GM23338 (cell line): Measurements from ENCODE around the gene LRIG1. TPM values are rescaled to one million over a fixed set of nuclear protein-coding genes. Genes with fewer than 3 reads are reported as not detected.

Experiments used
- ATAC-seq: fragments of 200-7000 bp; cut with Tn5 transposase; 3 replicates; pipeline ENCODE4 v1.9.1; 2020
- DNase-seq: peaks from one replicate; pipeline ENCODE4 v3.0.0-alpha.2; 2015; ENCODE audit warnings: low spot score
- H2AFZ ChIP-seq: fragments of 200-600 bp; sonication (generic); 2 replicates; pipeline ENCODE4 v1.8.0; 2016; ENCODE audit warnings: antibody characterized with exemption, mild to moderate bottlenecking, moderate library complexity
- H3F3A ChIP-seq: fragments of 200-600 bp; sonication (generic); replicated peaks from 2 replicates; pipeline ENCODE4 v1.8.0; 2017; ENCODE audit warnings: antibody characterized with exemption, mixed run types, low read depth
- H3K27ac ChIP-seq: fragments of 200-600 bp; sonication (generic); 2 replicates; pipeline ENCODE4 v1.6.1; 2016; ENCODE audit warnings: low read depth
- H3K27me3 ChIP-seq: fragments of 200-600 bp; sonication (generic); 2 replicates; pipeline ENCODE4 v1.8.0; 2016; ENCODE audit warnings: mild to moderate bottlenecking, mixed run types, moderate library complexity; ENCODE audit not compliant: insufficient read depth
- H3K36me3 ChIP-seq: fragments of 200-600 bp; sonication (generic); 2 replicates; pipeline ENCODE4 v1.8.0; 2016; ENCODE audit warnings: mild to moderate bottlenecking; ENCODE audit not compliant: insufficient read depth
- H3K4me1 ChIP-seq: fragments of 200-600 bp; sonication (generic); 2 replicates; pipeline ENCODE4 v1.8.0; 2016; ENCODE audit warnings: mild to moderate bottlenecking, moderate library complexity; ENCODE audit not compliant: insufficient read depth
- H3K4me2 ChIP-seq: fragments of 200-600 bp; sonication (generic); 2 replicates; pipeline ENCODE4 v1.7.1; 2017; ENCODE audit warnings: mixed run types
- H3K4me3 ChIP-seq: fragments of 200-600 bp; sonication (generic); 2 replicates; pipeline ENCODE4 v1.6.1; 2016; ENCODE audit warnings: mixed run types
- H3K79me2 ChIP-seq: fragments of 200-600 bp; sonication (generic); replicated peaks from 2 replicates; pipeline ENCODE4 v1.8.0; 2017; ENCODE audit warnings: mild to moderate bottlenecking; ENCODE audit not compliant: insufficient read depth
- H3K9me2 ChIP-seq: fragments of 200-600 bp; sonication (generic); 2 replicates; pipeline ENCODE4 v1.8.0; 2017; ENCODE audit not compliant: insufficient read depth
- H4K20me1 ChIP-seq: fragments of 200-600 bp; sonication (generic); replicated peaks from 2 replicates; pipeline ENCODE4 v1.8.0; 2017; ENCODE audit warnings: mild to moderate bottlenecking; ENCODE audit not compliant: insufficient read depth
- H3K27ac Mint-ChIP-seq: 2 replicates; pipeline ENCODE4 v1.8.0; 2020; ENCODE audit warnings: inconsistent platforms, mild to moderate bottlenecking, moderate library complexity, mixed read lengths
- H3K27me3 Mint-ChIP-seq: 3 replicates; pipeline ENCODE4 v1.8.0; 2022; ENCODE audit warnings: low read depth, mild to moderate bottlenecking, moderate library complexity, mixed read lengths, inconsistent platforms; ENCODE audit not compliant: insufficient read depth, poor library complexity
- H3K36me3 Mint-ChIP-seq: 3 replicates; pipeline ENCODE4 v1.8.0; 2021; ENCODE audit warnings: low read depth, mild to moderate bottlenecking, inconsistent platforms, moderate library complexity, mixed read lengths
- H3K4me1 Mint-ChIP-seq: 3 replicates; pipeline ENCODE4 v1.8.0; 2020; ENCODE audit warnings: mild to moderate bottlenecking, inconsistent platforms, mixed read lengths
- H3K4me3 Mint-ChIP-seq: 3 replicates; pipeline ENCODE4 v1.8.0; 2021; ENCODE audit warnings: moderate library complexity, mild to moderate bottlenecking, inconsistent platforms, mixed read lengths
- H3K9me3 Mint-ChIP-seq: 3 replicates; pipeline ENCODE4 v1.8.0; 2020; ENCODE audit warnings: moderate library complexity, mild to moderate bottlenecking, inconsistent platforms, mixed read lengths
- EZH2 ChIP-seq: fragments of 200-600 bp; sonication (generic); IDR thresholded peaks from one replicate; pipeline ENCODE4 v1.8.0; 2017; ENCODE audit warnings: antibody characterized with exemption, mild to moderate bottlenecking, low read depth; ENCODE audit not compliant: unreplicated experiment
- JUNB ChIP-seq: IDR thresholded peaks from one replicate; pipeline ENCODE4 v1.6.1; 2016; ENCODE audit warnings: antibody characterized with exemption; ENCODE audit not compliant: unreplicated experiment
- STAT1 ChIP-seq: IDR thresholded peaks from one replicate; pipeline ENCODE4 v1.6.1; 2016; ENCODE audit warnings: antibody characterized with exemption; ENCODE audit not compliant: unreplicated experiment
- ZNF114 ChIP-seq: fragments of 250-450 bp; sonication (Bioruptor Pico); IDR thresholded peaks from 2 replicates; pipeline ENCODE4 v1.5.0; 2020; ENCODE audit warnings: mild to moderate bottlenecking, moderate library complexity
- ZNF331 ChIP-seq: fragments of 250-450 bp; sonication (Bioruptor Pico); IDR thresholded peaks from 2 replicates; pipeline ENCODE4 v1.5.0; 2020; ENCODE audit warnings: low read depth, mild to moderate bottlenecking, moderate library complexity
- polyA plus RNA-seq: library from polyadenylated mRNA; unstranded; fragments of >200 nt; fragmentation: Nextera tagmentation; extraction: Ambion mirVana; gene quantifications from 2 replicates; pipeline ENCODE4 v1.2.1, GENCODE V29; 2016
- total RNA-seq: library from RNA; depleted of rRNA; stranded (reverse); fragments of >200 nt; shearing (Covaris generic); gene quantifications from 2 replicates; pipeline ENCODE4 v1.2.3, GENCODE V29; 2014
- TF ChIP-seq, protein P1 (sequence below): IDR thresholded peaks from 2 replicates; pipeline ENCODE4 v1.6.1; 2016; ENCODE audit warnings: antibody characterized with exemption
- TF ChIP-seq, protein P2 (sequence below): fragments of 250-450 bp; sonication (Bioruptor Pico); IDR thresholded peaks from 2 replicates; pipeline ENCODE4 v1.5.0; 2020; ENCODE audit warnings: mild to moderate bottlenecking, moderate library complexity

The LRIG1 gene
- total and polyA plus RNA-seq, 2 experiments from 2014 or later, result 40.0 to 134 TPM

DNA sequence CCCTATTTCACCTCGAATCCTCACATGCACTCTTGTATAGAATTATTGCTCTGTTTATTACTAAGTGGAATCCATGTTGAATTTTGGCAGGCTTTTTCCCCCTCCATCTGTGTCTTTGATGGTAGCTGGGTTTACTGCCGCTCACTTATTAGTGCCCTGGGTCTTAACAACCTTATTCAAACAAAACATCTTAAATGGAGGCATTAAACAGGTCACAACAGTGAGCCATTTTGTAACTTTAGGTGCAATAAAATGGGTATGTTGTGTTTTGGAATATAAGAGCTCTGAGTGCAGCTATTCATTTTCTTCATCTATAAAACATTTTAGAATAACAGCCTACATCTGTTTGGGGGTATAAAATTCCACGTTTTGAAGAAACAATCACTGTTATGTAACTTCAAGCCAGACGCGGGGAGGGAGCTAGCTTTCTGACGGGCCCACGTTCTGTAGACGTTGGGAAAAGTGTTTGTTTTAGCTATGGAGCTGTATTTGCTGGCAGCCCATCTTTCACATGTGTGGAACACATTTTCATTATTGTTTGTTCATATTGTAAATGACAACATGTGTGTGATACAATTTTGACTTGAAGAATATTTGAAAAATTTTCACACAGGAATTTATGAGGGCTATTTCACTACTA, 158.0 kb downstream of the LRIG1 start:
- H3K4me3 ChIP-seq, result no peak overlapping the region
- no peaks in the 10 kb centered on the region for H3K36me3 ChIP-seq
- TF ChIP-seq ZNF114, result no peak
- TF ChIP-seq STAT1, result no peak
- TF ChIP-seq, protein P1, sequence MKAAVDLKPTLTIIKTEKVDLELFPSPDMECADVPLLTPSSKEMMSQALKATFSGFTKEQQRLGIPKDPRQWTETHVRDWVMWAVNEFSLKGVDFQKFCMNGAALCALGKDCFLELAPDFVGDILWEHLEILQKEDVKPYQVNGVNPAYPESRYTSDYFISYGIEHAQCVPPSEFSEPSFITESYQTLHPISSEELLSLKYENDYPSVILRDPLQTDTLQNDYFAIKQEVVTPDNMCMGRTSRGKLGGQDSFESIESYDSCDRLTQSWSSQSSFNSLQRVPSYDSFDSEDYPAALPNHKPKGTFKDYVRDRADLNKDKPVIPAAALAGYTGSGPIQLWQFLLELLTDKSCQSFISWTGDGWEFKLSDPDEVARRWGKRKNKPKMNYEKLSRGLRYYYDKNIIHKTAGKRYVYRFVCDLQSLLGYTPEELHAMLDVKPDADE, result no peak
- TF ChIP-seq EZH2, result no peak
- no peak for TF ChIP-seq ZNF331 (CRISPR knock-in tag)
- TF ChIP-seq JUNB, result no peak
- TF ChIP-seq, protein P2, sequence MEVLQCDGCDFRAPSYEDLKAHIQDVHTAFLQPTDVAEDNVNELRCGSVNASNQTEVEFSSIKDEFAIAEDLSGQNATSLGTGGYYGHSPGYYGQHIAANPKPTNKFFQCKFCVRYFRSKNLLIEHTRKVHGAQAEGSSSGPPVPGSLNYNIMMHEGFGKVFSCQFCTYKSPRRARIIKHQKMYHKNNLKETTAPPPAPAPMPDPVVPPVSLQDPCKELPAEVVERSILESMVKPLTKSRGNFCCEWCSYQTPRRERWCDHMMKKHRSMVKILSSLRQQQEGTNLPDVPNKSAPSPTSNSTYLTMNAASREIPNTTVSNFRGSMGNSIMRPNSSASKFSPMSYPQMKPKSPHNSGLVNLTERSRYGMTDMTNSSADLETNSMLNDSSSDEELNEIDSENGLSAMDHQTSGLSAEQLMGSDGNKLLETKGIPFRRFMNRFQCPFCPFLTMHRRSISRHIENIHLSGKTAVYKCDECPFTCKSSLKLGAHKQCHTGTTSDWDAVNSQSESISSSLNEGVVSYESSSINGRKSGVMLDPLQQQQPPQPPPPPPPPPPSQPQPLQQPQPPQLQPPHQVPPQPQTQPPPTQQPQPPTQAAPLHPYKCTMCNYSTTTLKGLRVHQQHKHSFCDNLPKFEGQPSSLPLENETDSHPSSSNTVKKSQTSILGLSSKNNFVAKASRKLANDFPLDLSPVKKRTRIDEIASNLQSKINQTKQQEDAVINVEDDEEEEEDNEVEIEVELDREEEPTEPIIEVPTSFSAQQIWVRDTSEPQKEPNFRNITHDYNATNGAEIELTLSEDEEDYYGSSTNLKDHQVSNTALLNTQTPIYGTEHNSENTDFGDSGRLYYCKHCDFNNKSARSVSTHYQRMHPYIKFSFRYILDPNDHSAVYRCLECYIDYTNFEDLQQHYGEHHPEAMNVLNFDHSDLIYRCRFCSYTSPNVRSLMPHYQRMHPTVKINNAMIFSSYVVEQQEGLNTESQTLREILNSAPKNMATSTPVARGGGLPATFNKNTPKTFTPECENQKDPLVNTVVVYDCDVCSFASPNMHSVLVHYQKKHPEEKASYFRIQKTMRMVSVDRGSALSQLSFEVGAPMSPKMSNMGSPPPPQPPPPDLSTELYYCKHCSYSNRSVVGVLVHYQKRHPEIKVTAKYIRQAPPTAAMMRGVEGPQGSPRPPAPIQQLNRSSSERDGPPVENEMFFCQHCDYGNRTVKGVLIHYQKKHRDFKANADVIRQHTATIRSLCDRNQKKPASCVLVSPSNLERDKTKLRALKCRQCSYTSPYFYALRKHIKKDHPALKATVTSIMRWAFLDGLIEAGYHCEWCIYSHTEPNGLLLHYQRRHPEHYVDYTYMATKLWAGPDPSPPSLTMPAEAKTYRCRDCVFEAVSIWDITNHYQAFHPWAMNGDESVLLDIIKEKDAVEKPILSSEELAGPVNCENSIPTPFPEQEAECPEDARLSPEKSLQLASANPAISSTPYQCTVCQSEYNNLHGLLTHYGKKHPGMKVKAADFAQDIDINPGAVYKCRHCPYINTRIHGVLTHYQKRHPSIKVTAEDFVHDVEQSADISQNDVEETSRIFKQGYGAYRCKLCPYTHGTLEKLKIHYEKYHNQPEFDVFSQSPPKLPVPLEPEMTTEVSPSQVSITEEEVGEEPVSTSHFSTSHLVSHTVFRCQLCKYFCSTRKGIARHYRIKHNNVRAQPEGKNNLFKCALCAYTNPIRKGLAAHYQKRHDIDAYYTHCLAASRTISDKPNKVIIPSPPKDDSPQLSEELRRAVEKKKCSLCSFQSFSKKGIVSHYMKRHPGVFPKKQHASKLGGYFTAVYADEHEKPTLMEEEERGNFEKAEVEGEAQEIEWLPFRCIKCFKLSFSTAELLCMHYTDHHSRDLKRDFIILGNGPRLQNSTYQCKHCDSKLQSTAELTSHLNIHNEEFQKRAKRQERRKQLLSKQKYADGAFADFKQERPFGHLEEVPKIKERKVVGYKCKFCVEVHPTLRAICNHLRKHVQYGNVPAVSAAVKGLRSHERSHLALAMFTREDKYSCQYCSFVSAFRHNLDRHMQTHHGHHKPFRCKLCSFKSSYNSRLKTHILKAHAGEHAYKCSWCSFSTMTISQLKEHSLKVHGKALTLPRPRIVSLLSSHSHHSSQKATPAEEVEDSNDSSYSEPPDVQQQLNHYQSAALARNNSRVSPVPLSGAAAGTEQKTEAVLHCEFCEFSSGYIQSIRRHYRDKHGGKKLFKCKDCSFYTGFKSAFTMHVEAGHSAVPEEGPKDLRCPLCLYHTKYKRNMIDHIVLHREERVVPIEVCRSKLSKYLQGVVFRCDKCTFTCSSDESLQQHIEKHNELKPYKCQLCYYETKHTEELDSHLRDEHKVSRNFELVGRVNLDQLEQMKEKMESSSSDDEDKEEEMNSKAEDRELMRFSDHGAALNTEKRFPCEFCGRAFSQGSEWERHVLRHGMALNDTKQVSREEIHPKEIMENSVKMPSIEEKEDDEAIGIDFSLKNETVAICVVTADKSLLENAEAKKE, result no peak
- H3K9me2 ChIP-seq, result no peaks in the 10 kb centered on the region
- Mint-ChIP-seq H3K4me3 (no peak overlapping the region), H3K4me1 (peaks cover 11% of the 10 kb centered on the region), H3K27ac (no peak overlapping the region), H3K9me3 (no peaks in the 10 kb centered on the region), H3K36me3 (peaks cover 15% of the 10 kb centered on the region), H3K27me3 (peaks cover 3% of the 10 kb centered on the region)
- no peak for ATAC-seq
- no peaks in the 10 kb centered on the region; the same call in 1 of the 2 replicates for H3K79me2 ChIP-seq
- no peak overlapping the region for H2AFZ ChIP-seq
- no peaks in the 10 kb centered on the region for H3K27me3 ChIP-seq
- H3K4me2 ChIP-seq, result no peak overlapping the region
- no peak overlapping the region for H3K27ac ChIP-seq
- DNase-seq, result no peak
- H4K20me1 ChIP-seq, result no peaks in the 10 kb centered on the region
- no peaks in the 10 kb centered on the region for H3F3A ChIP-seq
- H3K4me1 ChIP-seq, result 0 out of 2 replicates have a peak, but pooled peaks cover 9% of the 10 kb centered on the region
